EH (cell line): Measurements from ENCODE around the gene KLHL28.

Source experiments
- DNase-seq: peaks from one replicate; pipeline ENCODE4 v3.0.0-alpha.2; 2015; ENCODE audit warnings: low read depth

KLHL28 gene, protein sequence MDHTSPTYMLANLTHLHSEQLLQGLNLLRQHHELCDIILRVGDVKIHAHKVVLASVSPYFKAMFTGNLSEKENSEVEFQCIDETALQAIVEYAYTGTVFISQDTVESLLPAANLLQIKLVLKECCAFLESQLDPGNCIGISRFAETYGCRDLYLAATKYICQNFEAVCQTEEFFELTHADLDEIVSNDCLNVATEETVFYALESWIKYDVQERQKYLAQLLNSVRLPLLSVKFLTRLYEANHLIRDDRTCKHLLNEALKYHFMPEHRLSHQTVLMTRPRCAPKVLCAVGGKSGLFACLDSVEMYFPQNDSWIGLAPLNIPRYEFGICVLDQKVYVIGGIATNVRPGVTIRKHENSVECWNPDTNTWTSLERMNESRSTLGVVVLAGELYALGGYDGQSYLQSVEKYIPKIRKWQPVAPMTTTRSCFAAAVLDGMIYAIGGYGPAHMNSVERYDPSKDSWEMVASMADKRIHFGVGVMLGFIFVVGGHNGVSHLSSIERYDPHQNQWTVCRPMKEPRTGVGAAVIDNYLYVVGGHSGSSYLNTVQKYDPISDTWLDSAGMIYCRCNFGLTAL

DNA sequence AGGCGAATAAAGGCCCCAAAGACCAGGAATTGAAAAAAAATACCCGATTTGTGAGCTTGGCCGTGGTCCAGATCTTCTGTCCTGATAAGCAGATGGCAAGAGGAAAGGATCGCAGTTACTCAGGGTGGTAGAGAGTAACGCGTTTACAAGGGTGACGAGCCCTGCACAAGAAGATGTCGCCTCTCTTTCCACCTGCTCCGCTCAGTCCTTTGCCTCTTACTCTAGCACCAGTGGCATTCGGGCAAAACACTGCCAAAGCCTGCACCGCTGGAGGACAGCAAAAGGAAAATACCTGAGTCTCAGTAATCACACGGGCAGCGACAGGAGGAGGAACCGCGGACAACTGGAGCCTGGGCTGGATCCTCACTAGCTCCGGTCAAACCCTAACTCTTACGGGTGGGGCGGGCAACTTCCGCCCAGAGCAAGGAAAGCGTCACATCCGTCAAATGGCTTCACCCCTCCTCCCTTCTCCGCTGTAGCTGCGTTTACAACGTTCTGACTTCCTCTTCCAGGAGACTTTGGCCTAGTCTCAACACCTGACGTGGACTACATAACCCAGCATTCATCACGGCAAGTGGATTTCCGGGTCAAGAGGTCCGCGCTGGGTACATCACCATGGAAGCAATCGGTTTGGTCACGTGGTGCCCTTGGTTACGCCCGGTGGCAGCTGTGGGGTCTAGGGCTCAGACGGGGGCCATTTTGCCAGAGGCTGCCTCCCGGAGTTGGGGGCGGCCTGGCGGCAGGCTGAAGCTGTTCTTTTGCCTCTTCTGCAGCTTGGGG is at the start of gene KLHL28, which contains the start of gene TOGARAM1:
Gene KLHL28, minus strand, starts transcription at position 394 of the 780 bp plus-strand sequence. CDS start 16,019 bp downstream, outside the sequence.
Gene TOGARAM1, plus strand, starts transcription at position 637 of the 780 bp plus-strand sequence. CDS start 232 bp downstream, outside the sequence.
- DNase-seq, result peak; percentile 100

DNA sequence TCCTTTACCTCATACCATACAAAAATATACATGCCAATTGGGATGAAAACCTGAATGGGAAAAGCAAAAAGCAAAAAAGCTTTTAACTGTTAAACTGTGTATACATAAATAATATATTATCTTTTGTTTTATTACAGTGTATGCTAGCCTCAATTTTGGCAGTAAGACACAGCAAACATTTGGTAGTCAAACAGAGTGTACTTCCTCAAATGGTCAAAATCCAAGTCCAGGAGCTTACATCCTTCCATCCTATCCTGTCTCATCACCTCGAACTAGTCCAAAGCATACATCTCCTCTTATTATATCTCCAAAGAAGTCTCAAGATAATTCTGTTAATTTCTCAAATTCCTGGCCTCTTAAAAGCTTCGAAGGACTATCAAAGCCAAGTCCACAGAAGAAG is 42.2 kb upstream of the KLHL28 start:
- DNase-seq, result no peak

DNA sequence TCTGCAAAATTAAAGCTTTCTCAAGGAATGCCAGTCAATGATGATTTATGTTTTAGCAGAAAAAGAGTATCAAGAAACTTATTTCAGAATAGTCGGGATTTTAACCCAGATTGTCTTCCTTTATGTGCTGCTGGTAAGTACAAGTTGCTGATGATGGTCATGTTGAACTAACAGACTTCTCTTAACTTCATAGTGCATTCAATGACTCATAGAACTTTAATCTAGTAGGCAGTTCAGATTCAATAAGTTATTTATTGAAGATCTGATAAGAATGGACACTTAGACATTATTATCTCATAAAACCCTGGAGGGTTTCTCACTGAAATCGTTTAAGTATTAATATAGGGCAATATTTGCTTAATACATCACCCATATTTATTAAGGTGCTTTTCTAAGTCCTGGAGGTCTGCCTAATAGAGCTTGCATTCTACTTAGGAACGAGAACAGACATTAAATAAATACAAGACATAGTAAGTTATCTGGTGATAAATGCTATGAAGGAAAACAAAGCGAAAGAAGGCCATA is 34.1 kb upstream of the KLHL28 start:
- peak; percentile 4 for DNase-seq

DNA sequence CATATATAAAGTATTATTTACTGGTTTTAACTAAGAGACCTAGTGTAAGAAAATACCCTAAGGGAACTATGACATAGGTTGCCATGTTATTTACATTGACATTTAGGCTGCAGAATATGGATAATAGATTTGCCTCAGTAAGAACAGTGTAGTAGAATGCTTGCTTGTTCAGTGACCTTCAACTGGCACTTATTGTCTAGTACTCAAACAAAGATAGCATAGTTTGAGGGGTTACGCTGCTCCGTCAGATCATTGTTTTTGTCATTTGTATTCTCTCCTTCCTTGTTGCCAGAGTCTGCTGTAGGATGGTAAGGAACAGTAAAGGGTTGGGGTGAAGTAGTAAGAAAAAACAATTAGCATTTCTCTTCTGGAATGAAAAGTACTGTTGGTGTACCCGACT is 33.4 kb upstream of the KLHL28 start:
- no peak for DNase-seq

DNA sequence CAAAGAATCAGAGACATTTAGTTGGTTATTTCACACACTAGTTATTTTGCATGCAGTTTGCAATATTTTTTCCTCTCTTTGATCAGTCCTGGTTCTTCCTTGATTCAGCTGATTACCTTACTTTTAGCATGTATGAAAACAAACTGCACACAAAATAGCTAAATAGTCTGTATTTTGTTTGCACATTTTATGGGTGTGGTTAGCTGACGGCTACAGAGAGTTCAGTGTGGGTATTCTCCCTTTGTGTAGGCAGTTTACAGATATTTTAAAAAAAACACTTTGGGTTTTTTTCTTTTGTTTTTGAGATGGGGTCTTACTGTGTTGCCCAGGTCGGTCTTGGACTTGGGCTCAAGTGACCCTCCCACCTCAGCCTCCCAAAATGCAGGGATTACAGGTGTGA is 28.8 kb upstream of the KLHL28 start:
- DNase-seq, result no peak

DNA sequence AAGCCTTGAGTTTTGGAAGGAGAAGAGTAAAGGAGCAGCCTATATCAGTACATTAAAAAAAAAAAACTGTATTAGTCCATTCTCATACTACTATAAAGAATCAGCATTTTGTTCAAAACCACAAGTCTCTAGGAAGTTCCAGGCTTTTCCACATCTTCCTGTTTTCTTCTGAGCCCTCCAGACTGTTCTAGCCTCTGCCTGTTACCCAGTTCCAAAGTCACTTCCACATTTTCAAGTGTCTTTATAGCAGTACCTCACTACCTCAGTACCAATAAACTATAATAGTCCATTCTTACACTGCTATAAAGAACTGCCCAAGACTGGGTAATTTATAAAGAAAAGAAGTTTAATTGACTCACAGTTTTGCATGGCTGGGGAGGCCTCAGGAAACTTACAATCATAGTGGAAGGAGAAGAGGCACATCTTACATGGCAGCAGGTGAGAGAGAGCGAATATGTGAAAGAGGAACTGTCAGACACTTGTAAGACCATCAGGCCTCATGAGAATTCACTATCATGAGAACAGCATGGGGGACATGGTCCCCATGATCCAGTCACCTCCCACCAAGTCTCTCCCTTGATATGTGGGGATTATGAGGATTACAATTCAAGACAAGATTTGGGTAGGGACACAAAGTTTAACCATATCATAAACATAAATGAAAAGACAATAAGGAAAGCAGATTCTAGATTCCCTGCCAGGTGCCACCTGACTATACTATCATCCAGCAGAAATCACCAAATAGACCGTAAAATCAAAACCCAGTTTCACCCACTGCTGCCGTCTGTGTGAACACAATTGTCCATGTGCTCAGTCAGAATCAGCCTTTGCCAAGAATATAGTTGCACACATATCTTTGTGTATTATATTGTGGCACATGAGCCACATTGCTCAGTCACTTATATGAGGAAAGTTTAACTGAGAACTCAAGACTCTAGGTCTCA is 28.0 kb upstream of the KLHL28 start:
- DNase-seq, result no peak

DNA sequence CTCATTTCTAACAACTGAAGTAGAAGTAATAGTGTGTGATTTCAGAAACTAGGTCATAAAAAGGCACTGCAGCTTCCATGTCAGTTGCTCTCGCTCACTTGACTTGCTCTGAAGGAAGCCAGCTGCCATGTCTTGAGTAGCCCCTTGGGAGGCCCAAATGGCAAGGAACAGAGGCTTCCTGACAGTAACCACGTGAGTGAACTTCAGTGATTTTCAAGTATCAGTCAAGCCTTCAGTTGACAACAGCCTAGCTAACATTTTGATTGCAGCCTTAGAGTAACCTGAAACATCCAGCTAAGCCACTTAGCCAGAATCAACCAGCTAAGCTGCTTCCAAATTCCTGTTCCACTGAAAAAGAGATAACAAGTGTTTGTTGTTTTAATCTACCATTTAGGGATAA is 26.9 kb upstream of the KLHL28 start:
- DNase-seq, result no peak

DNA sequence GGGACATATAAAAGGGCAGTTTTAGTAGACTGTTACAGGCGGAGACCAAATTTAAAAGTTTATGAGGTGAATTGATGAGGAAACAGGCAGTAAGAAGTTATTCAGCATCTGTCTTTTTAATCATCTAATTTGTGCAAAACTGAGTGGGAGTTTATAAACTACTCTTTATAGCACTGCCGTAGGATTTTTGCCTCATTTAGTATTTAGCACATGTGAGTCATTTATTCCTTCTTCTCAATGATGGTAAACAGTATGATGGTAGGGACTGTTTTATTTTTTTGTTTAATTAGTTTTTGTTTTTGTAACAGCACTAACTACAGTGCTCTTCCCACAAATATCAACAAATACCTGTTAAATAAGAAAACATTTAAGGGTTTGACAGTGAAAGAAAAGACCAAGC is 20.8 kb upstream of the KLHL28 start:
- no peak for DNase-seq

DNA sequence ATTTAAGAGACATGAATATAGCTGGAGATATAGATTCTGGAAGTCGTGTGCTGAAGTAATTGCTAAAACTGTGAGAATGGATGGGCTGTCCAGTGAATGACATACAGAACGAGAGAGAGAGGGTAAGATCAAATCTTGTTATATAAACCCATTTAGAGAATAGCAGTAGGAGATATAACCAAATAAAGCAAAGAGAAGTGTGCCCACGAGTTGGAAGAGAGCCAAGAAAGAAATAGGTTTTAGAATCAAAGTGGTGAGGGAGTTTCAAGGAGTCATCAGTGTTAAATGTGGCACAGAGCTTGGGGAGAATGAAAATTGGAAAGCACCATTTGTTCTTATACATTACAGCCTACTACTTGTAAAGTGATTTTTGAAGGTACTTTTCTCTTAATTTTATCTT is 19.5 kb upstream of the KLHL28 start:
- DNase-seq, result no peak

DNA sequence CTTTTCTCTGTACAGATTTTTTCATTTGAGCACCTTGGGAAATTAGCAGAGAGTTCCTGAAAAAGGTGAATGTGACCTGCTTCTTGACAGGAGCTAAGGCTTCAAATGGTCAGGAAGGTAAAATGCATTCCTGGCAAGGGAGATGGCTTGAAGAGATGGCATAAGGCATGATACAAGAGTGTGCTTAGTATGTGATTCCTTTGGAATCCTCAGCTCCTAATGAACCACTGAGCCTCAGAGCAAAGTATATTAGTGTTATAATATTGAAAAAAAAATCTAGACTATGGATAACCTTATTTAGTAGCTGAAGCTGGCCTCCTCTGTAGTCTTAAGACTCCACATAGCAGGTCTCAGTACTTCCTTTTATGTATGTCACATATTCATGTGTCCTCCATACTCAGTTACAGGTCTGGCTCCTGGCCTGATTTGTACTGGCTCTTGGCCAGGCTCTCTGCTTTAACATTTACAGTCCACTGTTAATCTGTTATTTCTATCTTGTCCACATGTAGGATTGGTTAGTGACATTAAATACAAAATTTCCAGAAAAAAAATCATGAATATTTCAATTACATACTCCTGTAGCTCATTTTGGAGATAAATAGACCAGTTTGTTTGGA is 18.1 kb upstream of the KLHL28 start:
- DNase-seq, result peak; percentile 34

DNA sequence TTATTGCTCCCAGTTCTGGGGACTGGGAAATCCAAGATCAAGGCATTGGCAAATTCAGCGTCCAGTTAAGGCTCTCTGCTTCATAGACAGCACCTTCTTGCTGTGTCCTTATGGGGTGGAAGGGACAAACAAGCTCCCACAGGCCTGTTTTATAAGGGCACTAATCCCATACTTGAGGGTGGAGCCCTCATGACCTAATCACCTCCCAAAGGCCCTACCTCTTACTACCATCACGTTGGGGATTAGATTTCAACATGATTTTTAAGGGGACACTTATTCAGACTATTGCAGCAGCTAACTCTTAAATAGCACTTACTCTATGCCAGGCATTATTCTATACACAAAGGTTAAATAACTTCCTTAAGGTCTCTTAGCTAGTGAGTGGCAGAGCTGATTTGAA is 17.5 kb upstream of the KLHL28 start:
- no peak for DNase-seq

DNA sequence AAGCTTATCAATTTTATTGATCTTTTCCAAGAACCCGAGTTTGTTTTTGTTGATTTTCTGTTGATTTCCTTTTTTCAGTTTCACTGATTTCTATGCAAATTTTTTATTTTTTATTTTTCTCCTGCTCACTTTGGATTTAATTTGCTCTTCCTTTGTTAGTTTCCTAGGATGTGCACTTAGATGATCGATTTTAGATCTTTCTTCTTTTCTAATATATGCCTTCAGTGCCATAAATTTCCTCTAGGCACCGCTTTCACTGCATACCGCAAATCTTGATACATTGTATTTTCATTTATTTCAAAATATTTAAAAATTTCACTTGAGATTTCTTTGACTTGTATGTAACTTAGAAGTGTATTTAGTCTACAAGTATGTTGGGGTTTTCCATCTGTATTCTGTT is 9.7 kb upstream of the KLHL28 start:
- DNase-seq, result no peak

DNA sequence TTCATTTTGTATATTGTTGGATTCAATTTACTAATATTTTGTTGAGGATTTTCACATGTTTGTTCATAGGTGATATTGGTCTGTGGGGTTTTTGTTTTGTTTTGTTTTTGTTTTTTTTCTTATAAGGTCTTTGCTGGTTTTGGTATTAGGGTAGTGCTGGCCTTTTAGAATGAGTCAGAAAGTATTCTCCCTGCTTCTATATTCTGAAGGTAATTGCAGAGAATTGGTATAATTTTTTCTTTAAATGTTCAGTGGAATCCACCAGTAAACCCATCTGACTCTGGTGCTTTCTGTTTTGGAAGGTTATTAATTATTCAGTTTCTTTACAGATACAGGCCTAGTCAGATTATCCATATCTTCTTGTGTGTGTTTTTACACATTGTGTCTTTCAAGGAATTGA is 9.2 kb upstream of the KLHL28 start:
- no peak for DNase-seq

DNA sequence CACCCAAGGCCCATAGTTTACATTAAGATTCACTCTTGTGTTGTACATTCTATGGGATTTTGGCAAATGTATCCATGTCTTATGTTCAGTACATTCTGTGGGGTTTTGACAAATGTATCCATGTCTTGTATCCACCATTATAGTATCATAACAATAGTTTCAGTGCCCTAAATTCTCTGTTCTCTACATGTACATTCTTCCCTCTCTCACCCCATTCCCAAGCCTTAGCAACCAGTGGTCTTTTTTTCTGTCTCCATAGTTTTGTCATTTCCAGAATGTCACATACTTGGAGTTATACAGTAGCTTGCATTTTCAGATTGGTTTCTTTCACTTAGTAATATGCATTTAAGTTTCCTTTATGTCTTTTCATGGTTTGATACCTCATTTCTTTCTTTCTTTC is 7.0 kb upstream of the KLHL28 start:
- no peak for DNase-seq

DNA sequence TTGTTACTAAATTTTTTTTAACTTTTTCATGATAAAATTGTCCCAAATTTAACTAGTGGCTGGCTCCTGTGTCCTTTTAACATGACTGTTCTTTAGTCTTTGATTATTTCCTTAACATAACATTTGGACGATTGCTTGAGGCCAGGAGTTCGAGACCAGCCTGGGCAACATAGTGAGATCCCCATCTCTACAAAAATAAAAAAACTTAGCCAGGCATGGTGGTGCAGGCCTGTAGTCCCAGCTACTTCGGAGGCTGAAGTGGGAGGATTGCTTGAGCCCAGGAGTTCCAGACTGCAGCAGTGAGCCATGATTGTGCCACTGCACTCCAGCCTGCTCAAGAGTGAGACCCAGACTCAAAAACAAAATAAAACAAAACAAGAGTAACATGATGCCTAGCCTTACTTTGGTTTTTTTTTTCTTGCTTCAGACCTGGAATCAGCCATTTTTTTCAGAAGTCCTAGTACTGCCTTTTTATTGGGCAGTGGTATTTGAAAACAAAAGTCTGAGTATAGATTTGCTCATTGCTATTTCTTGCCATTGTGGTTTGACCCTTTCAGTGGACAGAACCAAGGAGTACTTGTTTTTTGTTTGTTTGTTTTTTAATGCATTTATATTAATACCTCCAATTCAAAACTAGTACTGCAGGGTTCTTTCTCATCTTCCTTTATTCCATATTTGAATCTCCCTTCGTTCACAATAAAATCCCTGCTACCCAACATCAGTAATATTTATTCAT is 5.0 kb upstream of the KLHL28 start:
- DNase-seq, result no peak

DNA sequence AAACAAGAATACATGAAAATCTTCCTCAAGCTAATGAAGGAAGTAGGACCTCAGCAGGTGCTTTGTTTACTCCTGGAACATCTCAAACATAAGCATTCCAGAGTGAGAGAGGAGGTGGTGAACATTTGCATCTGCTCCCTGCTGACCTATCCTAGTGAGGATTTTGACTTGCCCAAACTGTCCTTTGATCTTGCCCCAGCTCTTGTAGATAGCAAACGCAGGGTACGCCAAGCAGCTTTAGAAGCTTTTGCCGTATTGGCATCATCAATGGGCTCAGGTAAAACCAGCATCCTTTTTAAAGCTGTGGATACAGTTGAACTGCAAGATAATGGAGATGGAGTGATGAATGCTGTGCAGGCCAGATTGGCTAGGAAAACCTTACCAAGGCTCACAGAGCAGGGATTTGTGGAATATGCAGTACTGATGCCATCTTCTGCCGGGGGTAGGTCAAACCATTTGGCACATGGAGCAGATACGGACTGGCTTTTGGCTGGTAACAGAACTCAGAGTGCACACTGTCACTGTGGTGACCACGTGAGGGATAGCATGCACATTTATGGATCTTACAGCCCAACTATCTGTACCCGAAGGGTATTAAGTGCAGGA is 2.1 kb upstream of the KLHL28 start:
- peak; percentile 25 for DNase-seq

DNA sequence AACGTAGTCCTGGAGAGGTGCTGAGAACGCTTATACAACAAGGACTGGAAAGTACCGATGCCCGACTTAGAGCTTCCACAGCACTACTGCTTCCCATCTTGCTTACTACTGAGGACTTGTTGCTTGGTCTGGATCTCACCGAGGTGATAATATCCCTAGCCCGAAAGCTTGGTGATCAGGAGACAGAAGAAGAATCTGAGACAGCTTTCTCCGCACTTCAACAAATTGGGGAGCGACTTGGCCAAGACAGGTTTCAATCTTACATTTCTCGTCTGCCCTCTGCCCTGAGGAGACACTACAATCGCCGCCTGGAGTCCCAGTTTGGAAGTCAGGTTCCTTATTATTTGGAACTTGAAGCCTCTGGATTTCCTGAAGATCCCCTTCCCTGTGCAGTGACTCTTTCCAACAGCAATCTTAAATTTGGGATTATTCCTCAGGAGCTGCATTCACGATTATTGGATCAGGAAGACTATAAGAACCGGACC is 1.3 kb upstream of the KLHL28 start:
- no peak for DNase-seq

DNA sequence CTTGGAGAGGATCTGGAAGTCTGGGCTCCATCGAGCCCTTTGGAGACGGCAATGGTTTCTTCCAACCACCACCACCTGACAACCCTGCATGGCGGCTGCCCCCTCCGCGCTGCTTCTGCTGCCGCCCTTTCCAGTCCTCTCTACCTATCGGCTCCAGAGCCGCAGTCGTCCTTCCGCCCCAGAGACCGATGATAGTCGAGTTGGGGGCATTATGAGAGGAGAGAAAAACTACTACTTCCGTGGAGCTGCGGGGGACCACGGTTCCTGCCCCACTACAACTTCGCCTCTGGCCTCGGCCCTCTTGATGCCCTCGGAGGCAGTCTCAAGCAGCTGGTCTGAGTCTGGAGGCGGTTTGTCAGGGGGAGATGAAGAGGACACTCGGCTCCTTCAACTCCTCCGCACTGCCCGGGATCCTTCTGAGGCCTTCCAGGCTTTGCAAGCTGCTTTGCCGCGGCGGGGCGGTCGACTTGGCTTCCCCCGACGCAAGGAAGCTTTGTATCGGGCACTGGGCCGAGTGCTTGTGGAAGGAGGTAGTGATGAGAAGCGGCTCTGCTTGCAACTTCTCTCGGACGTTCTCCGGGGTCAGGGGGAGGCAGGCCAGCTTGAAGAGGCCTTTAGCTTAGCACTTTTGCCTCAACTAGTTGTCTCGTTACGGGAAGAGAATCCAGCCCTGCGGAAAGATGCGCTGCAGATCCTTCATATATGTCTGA is 742 bp upstream of the KLHL28 start:
- DNase-seq, result peak; percentile 53

DNA sequence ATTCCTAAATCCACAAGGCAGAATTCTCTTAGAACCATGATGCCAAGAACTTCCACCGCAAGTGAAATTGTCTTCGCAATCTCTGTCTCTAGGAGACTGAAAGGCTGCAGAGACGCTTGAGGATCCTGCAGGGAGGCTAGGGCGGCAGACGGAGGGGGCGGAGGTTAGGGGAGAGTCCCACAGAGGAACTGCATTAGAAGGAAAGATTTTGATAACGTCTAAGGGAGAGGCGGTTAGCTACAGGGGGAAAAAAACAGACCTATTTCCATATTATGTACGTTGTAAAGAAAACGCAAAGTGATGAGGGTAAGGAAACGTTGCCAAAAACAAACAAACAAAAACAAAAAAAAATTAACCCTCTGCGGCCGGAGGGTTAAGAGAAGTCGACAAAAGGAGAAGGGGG is 595 bp downstream of the KLHL28 start:
- peak; percentile 72 for DNase-seq
